Stimulated activated naive CD4-positive, alpha-beta T cell treated with Interleukin-2 at 50 U/mL for 16 hours (primary cell): ENCODE measurements around the gene ZNF487.

Experiments
- DNase-seq: peaks from one replicate; lab custom pipeline; 2025; lab: John Stamatoyannopoulos, UW

ZNF487 gene

DNA sequence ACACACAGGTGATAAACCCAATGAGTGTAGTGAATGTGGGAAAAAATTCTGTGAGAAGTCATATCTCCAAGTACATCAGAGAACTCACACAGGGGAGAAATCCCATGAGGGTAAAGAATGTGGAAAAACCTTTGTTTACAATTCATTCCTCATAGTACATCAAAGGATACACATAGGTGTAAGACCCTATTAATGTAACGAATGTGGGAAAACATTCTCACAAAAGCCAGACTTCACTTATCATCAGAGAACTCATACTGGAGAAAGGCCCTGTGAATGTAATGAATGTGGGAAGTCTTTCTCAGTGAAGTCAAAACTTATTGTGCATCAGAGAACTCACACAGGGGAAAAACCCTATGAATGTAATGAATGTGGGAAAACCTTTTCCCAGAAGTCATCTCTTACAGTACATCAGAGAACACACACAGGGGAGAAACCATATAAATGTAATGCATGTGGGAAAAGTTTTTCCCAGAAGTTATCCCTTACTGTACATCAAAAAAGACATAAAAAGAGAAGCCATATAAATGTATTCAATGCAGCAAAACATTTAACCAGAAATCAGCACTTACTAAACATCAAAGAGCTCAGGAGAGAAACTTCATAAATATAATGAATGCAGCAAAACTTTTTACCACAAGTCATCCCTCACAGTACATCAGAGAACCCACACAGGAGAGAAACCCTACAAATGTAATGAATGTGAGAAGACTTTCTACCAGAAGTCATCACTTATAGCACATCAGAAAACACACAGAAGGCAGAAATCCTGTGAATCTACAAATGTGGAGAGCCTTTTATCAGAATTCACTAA is 87.7 kb downstream of the ZNF487 start:
- DNase-seq, result no peak
